Measurements from ENCODE around the gene MARS1. TPM values are rescaled to one million over a fixed set of nuclear protein-coding genes. Genes with fewer than 3 reads are reported as not detected.

Gene MARS1
- total RNA-seq, 4 donors from 2014 or later: 29.1 to 160 (median 76.8) TPM

- H3K36me3 ChIP-seq: no peaks in the 10 kb centered on the region
- no peaks in the 10 kb centered on the region for H3K9me3 ChIP-seq
- H3K4me3 ChIP-seq: no peak overlapping the region
- intact Hi-C loops (cut with DNase I; ENCODE audit: low total_unique reads): no loop called here
- no peak for DNase-seq
- no peak for TF ChIP-seq CTCF (IDR thresholded peaks at IDR 0.05)
- TF ChIP-seq POLR2A (IDR thresholded peaks at IDR 0.05): no peak
- no peaks in the 10 kb centered on the region for H3K4me1 ChIP-seq
- H3K27ac ChIP-seq: no peak overlapping the region
- H3K27me3 ChIP-seq: no peaks in the 10 kb centered on the region
Measured at GRCh38 chr12:57552306-57552651, 64.4 kb downstream of the MARS1 start.

GRCh38 chr12:57552835-57553313 lies 65.0 kb downstream of the MARS1 start:
- H3K36me3 ChIP-seq: no peaks in the 10 kb centered on the region
- H3K27me3 ChIP-seq: no peaks in the 10 kb centered on the region
- no peak overlapping the region for H3K4me3 ChIP-seq
- H3K9me3 ChIP-seq: no peaks in the 10 kb centered on the region
- no peak overlapping the region for H3K27ac ChIP-seq
- no peak for TF ChIP-seq POLR2A (IDR thresholded peaks at IDR 0.05)
- TF ChIP-seq CTCF (IDR thresholded peaks at IDR 0.05): no peak
- intact Hi-C loops (cut with DNase I; ENCODE audit: low total_unique reads): no loop called here
- DNase-seq: no peak
- no peaks in the 10 kb centered on the region for H3K4me1 ChIP-seq

- intact Hi-C loops (cut with DNase I; ENCODE audit: low total_unique reads): no loop called here
- DNase-seq: no peak
- Histone ChIP-seq H3K9me3 (no peaks in the 10 kb centered on the region), H3K27me3 (no peaks in the 10 kb centered on the region), H3K4me1 (no peaks in the 10 kb centered on the region), H3K36me3 (no peaks in the 10 kb centered on the region), H3K27ac (no peak overlapping the region), H3K4me3 (no peak overlapping the region)
- no peak for TF ChIP-seq CTCF (IDR thresholded peaks at IDR 0.05)
Measured at GRCh38 chr12:57553343-57554202, 65.7 kb downstream of the MARS1 start.

GRCh38 chr12:57554453-57554852 lies 66.6 kb downstream of the MARS1 start:
- H3K4me3 ChIP-seq: no peak overlapping the region
- no peaks in the 10 kb centered on the region for H3K9me3 ChIP-seq
- DNase-seq: no peak
- no peaks in the 10 kb centered on the region for H3K36me3 ChIP-seq
- no peaks in the 10 kb centered on the region for H3K27me3 ChIP-seq
- H3K4me1 ChIP-seq: no peaks in the 10 kb centered on the region
- intact Hi-C loops (cut with DNase I; ENCODE audit: low total_unique reads): no loop called here
- TF ChIP-seq CTCF (IDR thresholded peaks at IDR 0.05): no peak
- no peak for TF ChIP-seq POLR2A (IDR thresholded peaks at IDR 0.05)
- no peak overlapping the region for H3K27ac ChIP-seq

GRCh38 chr12:57554897-57555296 lies 67.0 kb downstream of the MARS1 start:
- no peak for TF ChIP-seq CTCF (IDR thresholded peaks at IDR 0.05)
- no peak for TF ChIP-seq POLR2A (IDR thresholded peaks at IDR 0.05)
- no peaks in the 10 kb centered on the region for H3K27me3 ChIP-seq
- no peak overlapping the region for H3K27ac ChIP-seq
- intact Hi-C loops (cut with DNase I; ENCODE audit: low total_unique reads): no loop called here
- no peak for DNase-seq
- no peaks in the 10 kb centered on the region for H3K4me1 ChIP-seq
- no peaks in the 10 kb centered on the region for H3K9me3 ChIP-seq
- H3K4me3 ChIP-seq: no peak overlapping the region
- H3K36me3 ChIP-seq: no peaks in the 10 kb centered on the region

Measured in uterus (tissue), 4 donors.